NOMO-1 (cell line): ENCODE data around the gene IFNA7.
"Not testable (repeated sequence)": the region's sequence is repeated elsewhere in the genome, so short reads cannot be mapped to it uniquely, and the experiment has no call there.

ENCODE experiments used
- DNase-seq, 2 experiments: peaks; one replicate each; lab custom pipeline; 2025; ENCODE audit not compliant: unreplicated experiment in 2 of 2; lab: John Stamatoyannopoulos, UW

Gene IFNA7

GRCh38 chr9:21202105-21202504 is at the start of gene IFNA7:
TSS of gene IFNA7 (minus strand) at chr9:21202205. CDS start at chr9:21202165, 40 bp downstream.
- not testable (repeated sequence) for DNase-seq

DNA sequence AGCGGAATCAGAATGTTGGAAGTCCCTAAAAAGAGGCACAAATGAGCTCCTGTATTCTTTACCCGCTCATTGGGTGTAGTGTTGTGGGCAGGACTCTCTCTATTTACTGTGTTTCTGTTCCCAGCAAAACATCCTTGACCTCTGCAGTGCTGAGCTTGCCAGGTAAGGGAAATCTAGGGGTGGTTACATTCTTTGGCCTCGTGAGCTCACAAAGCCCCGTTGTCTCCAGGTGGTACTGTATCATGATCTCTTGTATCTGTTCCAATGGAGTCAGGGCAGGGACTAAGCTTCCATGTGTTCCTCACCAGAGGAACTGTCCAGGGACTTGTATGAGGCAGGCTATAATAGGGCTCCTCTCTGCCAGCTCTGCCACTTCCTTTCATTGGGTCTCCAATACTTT is 49.6 kb upstream of the IFNA7 start:
- no peak for DNase-seq

- DNase-seq: no peak
Measured at GRCh38 chr9:21251190-21251589, 49.2 kb upstream of the IFNA7 start.

DNA sequence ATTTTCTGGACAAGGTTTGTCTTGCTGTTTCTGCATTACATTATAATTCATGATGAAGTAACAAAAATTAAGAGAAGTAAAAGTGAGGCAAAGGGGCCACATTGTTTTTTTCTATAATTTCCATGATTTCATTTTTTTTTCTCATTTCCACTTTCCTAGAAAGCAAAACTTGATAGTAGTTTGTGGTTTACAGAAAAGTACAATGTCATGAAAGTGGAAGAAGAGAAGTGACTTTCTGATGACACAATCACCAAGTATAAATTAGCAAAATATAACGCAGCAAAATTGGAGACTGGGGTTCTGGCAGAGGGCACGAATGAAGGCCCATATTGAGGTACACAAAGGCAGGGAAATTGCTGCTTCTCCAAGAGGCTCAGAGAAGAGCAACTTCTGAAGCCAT is 42.8 kb upstream of the IFNA7 start:
- DNase-seq: no peak

DNA sequence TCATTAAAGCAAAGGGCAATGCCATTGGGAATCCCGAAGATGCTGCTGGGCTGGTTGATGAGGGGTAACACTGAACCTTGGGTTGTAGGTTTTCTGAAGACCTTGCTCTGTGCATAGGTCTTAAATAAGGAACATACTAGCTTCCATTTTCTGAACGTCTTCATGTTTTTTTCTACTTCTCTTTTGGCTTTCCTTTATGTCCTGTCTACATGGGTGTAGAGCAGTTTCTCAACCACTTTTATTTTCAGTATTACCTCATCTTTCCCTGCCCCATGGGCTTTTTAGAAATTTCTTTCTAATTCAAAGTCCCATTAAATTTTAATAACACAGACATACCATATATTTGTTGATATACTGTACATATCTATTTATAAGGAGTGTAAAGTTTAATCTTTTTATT is 37.9 kb upstream of the IFNA7 start, which contains the start of gene IFNA14:
IFNA14 (minus strand) TSS at position 95 of the 400 bp plus-strand sequence; CDS start at position 25, 70 bp downstream.
- DNase-seq: no peak

- not testable (repeated sequence) for DNase-seq
Measured at GRCh38 chr9:21236360-21236714, 34.3 kb upstream of the IFNA7 start.

GRCh38 chr9:21235468-21236359 is 33.7 kb upstream of the IFNA7 start:
- DNase-seq: not testable (repeated sequence)

- DNase-seq: no peak
Measured at GRCh38 chr9:21234153-21234687, 32.2 kb upstream of the IFNA7 start.

GRCh38 chr9:21233258-21233657 is 31.3 kb upstream of the IFNA7 start:
- no peak for DNase-seq

- DNase-seq: no peak
Measured at GRCh38 chr9:21228122-21228521, 26.1 kb upstream of the IFNA7 start, which contains the start of gene IFNA17. TSS of gene IFNA17 (minus strand) at chr9:21228222. CDS start at chr9:21228173, 49 bp downstream.

DNA sequence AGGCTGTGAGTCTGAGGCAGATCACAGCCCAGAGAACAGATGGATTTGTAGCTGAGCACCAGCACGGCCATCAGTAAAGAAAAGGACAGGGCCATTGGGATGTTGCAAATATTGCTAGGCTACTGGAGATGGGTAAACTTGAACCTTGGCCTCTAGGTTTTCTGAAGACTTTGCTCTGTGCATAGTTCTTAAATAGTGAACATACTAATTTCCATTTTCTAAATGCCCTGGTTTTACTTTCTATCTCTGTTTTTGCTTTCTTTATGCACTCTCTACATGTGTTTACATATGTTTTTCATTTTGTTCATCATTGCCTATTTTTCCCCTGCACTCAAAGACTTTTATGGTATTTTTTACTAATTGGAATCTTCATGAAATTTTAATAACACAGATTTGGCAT is 15.2 kb upstream of the IFNA7 start, which contains the start of gene IFNA16:
IFNA16 (minus strand) TSS at position 101 of the 400 bp plus-strand sequence; CDS start at position 95, 6 bp downstream.
- not testable (repeated sequence) for DNase-seq

DNA sequence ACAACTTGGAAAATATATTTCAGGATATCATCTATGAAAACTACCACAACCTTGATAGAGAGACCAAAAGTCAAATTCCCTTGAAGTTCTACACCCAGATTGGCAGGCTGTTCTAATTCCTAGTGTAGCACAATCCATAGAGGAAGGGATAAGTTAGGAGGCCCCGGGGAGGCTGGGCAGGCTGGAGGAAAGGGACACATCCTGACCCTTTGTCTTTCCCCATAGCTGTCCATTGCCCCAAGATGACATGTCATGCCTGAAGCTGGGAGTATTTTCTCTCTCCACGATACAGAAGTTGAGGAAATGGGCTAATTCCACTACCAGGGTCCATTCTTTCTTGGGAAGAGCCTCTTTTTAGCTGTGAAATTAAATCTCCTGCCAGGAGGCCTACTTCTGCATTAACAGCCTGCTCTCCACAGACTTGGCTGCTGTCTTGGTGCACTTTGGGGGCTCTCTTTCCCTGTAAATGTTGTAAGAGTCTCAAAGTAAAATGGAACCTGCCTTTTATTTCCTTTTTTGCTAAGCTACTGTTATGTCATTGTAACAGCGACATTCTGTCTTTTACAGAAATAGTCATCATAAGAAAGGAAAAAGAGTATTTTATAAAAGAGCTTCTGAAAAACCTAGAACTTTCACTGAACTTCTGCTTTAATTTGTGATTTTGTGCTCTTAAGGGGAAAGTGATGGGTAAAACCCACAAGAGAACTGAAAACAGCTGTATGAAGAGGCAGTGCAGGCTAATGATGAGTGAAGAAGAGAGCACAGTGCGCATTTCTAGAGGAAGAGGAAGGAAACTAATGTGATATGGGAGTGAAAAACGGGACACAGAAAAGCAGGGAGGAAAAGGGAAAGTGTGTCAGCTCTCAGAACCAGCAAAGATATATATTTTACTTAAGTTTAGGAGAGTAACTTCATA is 11.7 kb upstream of the IFNA7 start:
- DNase-seq: not testable (repeated sequence)

GRCh38 chr9:21212160-21212559 is 10.2 kb upstream of the IFNA7 start:
- not testable (repeated sequence) for DNase-seq

DNA sequence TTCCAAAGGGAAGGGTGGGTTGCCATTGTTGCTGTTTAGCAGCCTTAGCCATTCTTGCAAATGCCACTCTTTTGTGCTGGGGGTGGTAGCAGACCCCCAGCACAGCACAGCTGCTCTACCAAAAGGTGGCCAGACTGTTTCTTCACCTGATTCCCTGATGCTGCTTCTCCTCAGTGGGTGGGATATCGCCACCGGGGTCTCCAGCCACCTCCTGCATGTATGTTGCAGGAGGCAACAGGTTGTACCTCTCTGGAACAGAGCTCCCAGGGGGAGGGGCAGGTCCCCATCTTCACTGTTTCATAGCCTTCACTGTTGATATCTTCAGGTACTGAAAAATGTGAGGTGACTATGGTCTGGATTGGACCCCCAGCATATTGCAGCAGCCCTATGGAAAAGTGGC is 8.8 kb upstream of the IFNA7 start:
- DNase-seq: not testable (repeated sequence)

DNA sequence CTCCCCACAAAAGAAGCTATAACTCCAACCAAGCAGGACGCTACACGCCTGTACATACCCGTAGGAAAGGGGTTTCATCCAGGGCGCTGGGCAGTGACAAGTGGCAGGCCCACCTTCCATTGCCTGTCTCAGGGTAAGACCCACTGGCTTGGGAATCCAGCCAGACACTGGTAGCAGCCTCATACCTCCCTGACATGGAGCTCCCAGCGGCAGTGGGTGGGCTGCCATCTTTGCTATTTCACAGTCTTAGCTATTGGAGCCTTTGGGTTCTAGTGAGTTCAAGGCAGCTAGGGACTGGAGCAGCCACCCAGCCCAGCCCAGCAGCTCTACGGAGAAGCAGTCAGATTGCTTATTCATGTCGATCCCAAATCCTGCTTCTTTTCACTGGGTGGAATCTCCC is 8.3 kb upstream of the IFNA7 start:
- no peak for DNase-seq

DNA sequence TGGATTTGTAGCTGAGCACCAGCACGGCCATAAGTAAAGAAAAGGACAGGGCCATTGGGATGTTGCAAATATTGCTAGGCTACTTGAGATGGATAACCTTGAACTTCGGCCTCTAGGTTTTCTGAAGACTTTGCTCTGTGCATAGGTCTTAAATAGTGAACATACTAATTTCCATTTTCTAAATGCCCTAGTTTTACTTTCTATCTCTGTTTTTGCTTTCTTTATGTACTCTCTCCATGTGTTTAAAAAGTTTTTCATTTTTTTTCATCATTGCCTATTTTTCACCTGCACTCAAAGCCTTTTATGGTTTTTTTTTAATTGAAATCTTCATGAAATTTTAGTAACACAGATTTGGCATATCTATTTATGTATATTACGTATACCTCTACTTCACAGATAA is 5.0 kb upstream of the IFNA7 start, which contains the start of gene IFNA10:
IFNA10 (minus strand) TSS at position 101 of the 400 bp plus-strand sequence; CDS start at position 55, 46 bp downstream.
- not testable (repeated sequence) for DNase-seq

- no peak for DNase-seq
Measured at GRCh38 chr9:21205204-21205603, 3.2 kb upstream of the IFNA7 start.

DNA sequence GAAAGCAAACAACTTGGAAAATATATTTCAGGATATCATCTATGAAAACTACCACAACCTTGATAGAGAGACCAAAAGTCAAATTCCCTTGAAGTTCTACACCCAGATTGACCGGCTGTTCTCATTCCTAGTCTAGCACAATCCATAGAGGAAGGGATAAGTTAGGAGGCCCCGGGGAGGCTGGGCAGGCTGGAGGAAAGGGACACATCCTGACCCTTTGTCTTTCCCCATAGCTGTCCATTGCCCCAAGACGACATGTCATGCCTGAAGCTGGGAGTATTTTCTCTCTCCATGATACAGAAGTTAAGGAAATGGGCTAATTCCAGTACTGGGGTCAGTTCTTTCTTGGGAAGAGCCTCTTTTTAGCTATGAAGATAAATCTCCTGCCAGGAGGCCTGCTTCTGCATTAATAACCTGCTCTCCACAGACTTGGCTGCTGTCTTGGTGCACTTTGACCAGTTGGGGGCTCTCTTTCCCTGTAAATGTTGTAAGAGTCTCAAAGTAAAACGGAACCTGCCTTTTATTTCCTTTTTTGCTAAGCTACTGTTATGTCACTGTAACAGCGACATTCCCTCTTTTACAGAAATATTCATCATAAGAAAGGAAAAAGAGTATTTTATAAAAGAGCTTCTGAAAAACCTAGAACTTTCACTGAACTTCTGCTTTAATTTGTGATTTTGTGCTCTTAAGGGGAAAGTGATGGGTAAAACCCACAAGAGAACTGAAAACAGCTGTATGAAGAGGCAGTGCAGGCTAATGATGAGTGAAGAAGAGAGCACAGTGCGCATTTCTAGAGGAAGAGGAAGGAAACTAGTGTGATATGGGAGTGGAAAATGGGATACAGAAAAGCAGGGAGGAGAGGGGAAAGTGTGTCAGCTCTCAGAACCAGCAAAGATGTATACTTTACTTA is 6.9 kb downstream of the IFNA7 start:
- DNase-seq: not testable (repeated sequence)

- not testable (repeated sequence) for DNase-seq
Measured at GRCh38 chr9:21187487-21187886, 14.5 kb downstream of the IFNA7 start, which contains the start of gene IFNA4. TSS of gene IFNA4 (minus strand) at chr9:21187587. CDS start at chr9:21187531, 56 bp downstream.
